Endothelial cell (in vitro differentiated cells): ENCODE results near the gene AGFG1. TPM values are rescaled to one million over a fixed set of nuclear protein-coding genes. Genes with fewer than 3 reads are reported as not detected.

ENCODE experiments used
- DNase-seq: peaks from one replicate; pipeline ENCODE4 v3.0.0; 2021; ENCODE audit warnings: low spot score
- H3K27ac Mint-ChIP-seq: one replicate; pipeline ENCODE4 v1.8.0; 2021; ENCODE audit warnings: mixed read lengths, inconsistent platforms; ENCODE audit not compliant: unreplicated experiment
- H3K27me3 Mint-ChIP-seq: one replicate; pipeline ENCODE4 v1.8.0; 2021; ENCODE audit warnings: mild to moderate bottlenecking, moderate library complexity, mixed read lengths, inconsistent platforms; ENCODE audit not compliant: unreplicated experiment
- H3K36me3 Mint-ChIP-seq: one replicate; pipeline ENCODE4 v1.8.0; 2021; ENCODE audit warnings: mild to moderate bottlenecking, low read depth, mixed read lengths, inconsistent platforms; ENCODE audit not compliant: unreplicated experiment
- H3K4me1 Mint-ChIP-seq: one replicate; pipeline ENCODE4 v1.8.0; 2021; ENCODE audit warnings: mild to moderate bottlenecking, mixed read lengths, inconsistent platforms; ENCODE audit not compliant: unreplicated experiment
- H3K4me3 Mint-ChIP-seq: one replicate; pipeline ENCODE4 v1.8.0; 2021; ENCODE audit warnings: mild to moderate bottlenecking, mixed read lengths, inconsistent platforms; ENCODE audit not compliant: unreplicated experiment
- H3K9me3 Mint-ChIP-seq: one replicate; pipeline ENCODE4 v1.8.0; 2021; ENCODE audit warnings: mixed read lengths, inconsistent platforms; ENCODE audit not compliant: unreplicated experiment
- CTCF ChIP-seq: fragments of 200-600 bp; sonication (generic); IDR thresholded peaks from one replicate; pipeline ENCODE4 v1.5.0; 2021; ENCODE audit warnings: antibody characterized with exemption; ENCODE audit not compliant: unreplicated experiment
- total RNA-seq: library from RNA; stranded (reverse); fragmentation: NEBNext Ultra II Directional; extraction: Animal tissue kit (Norgen Biotek cat#: 25700); gene quantifications from one replicate; pipeline ENCODE4 v1.2.1, GENCODE V29; 2021; ENCODE audit not compliant: unreplicated experiment

Gene AGFG1
- total RNA-seq, 1 donor from 2014 or later: 70.9 TPM

GRCh38 chr2:227545990-227546389, 74.0 kb downstream of the AGFG1 start:
- Mint-ChIP-seq H3K4me3 (no peak overlapping the region), H3K27ac (no peak overlapping the region), H3K4me1 (no peaks in the 10 kb centered on the region), H3K27me3 (peaks cover 2% of the 10 kb centered on the region), H3K9me3 (peaks cover 3% of the 10 kb centered on the region), H3K36me3 (peaks cover 59% of the 10 kb centered on the region)
- peak; percentile 6 for DNase-seq
- no peak for TF ChIP-seq CTCF

GRCh38 chr2:227551836-227552235, 79.9 kb downstream of the AGFG1 start:
- TF ChIP-seq CTCF: no peak
- DNase-seq: no peak
- Mint-ChIP-seq H3K27me3 (no peaks in the 10 kb centered on the region), H3K36me3 (peaks cover 11% of the 10 kb centered on the region), H3K4me1 (no peaks in the 10 kb centered on the region), H3K27ac (no peak overlapping the region), H3K4me3 (no peak overlapping the region), H3K9me3 (no peaks in the 10 kb centered on the region)

GRCh38 chr2:227562581-227562980, 90.6 kb downstream of the AGFG1 start:
- no peak overlapping the region for H3K27ac Mint-ChIP-seq
- H3K4me1 Mint-ChIP-seq: peaks cover 4% of the 10 kb centered on the region
- no peak overlapping the region for H3K4me3 Mint-ChIP-seq
- H3K27me3 Mint-ChIP-seq: no peaks in the 10 kb centered on the region
- H3K36me3 Mint-ChIP-seq: no peaks in the 10 kb centered on the region
- no peak for TF ChIP-seq CTCF
- H3K9me3 Mint-ChIP-seq: no peaks in the 10 kb centered on the region
- DNase-seq: no peak

GRCh38 chr2:227565080-227565479, 93.1 kb downstream of the AGFG1 start:
- peaks cover 4% of the 10 kb centered on the region for H3K4me1 Mint-ChIP-seq
- DNase-seq: no peak
- no peak overlapping the region for H3K27ac Mint-ChIP-seq
- no peaks in the 10 kb centered on the region for H3K36me3 Mint-ChIP-seq
- no peak overlapping the region for H3K4me3 Mint-ChIP-seq
- no peak for TF ChIP-seq CTCF
- no peaks in the 10 kb centered on the region for H3K27me3 Mint-ChIP-seq
- no peaks in the 10 kb centered on the region for H3K9me3 Mint-ChIP-seq

- Mint-ChIP-seq H3K4me3 (no peak overlapping the region), H3K9me3 (no peaks in the 10 kb centered on the region), H3K36me3 (no peaks in the 10 kb centered on the region), H3K27me3 (no peaks in the 10 kb centered on the region), H3K27ac (no peak overlapping the region), H3K4me1 (peaks cover 13% of the 10 kb centered on the region)
- no peak for DNase-seq
- no peak for TF ChIP-seq CTCF
These were observed 94.1 kb downstream of the AGFG1 start for GRCh38 chr2:227566012-227566411.
